DOHH2 (cell line): Measurements from ENCODE around the gene C14orf132.

Experiments used
- H3F3A ChIP-seq: fragments of 200-600 bp; sonication (generic), shearing (Covaris generic); 2 replicates; pipeline ENCODE4 v1.6.0; 2016; ENCODE audit warnings: antibody characterized with exemption, mild to moderate bottlenecking; ENCODE audit not compliant: control insufficient read depth, insufficient read depth
- H3K27ac ChIP-seq: fragments of 200-600 bp; sonication (generic); 2 replicates; pipeline ENCODE4 v1.5.1; 2014; ENCODE audit warnings: low read depth, mild to moderate bottlenecking, low read length, moderate library complexity
- H3K27me3 ChIP-seq: fragments of 200-600 bp; sonication (generic); 2 replicates; pipeline ENCODE4 v1.6.1; 2014; ENCODE audit warnings: mild to moderate bottlenecking, low read length, mixed read lengths; ENCODE audit not compliant: control insufficient read depth
- H3K36me3 ChIP-seq: fragments of 200-600 bp; sonication (generic); 2 replicates; pipeline ENCODE4 v1.6.1; 2014; ENCODE audit warnings: mild to moderate bottlenecking, low read length, moderate library complexity, mixed read lengths; ENCODE audit not compliant: control insufficient read depth
- H3K4me1 ChIP-seq: fragments of 200-600 bp; sonication (generic); 2 replicates; pipeline ENCODE4 v1.6.1; 2014; ENCODE audit warnings: mild to moderate bottlenecking, low read length, mixed read lengths; ENCODE audit not compliant: control insufficient read depth
- H3K4me2 ChIP-seq: fragments of 200-600 bp; sonication (generic); 2 replicates; pipeline ENCODE4 v1.6.0; 2014; ENCODE audit warnings: mild to moderate bottlenecking, low read length, moderate library complexity
- H3K4me3 ChIP-seq: fragments of 200-600 bp; sonication (generic); 2 replicates; pipeline ENCODE4 v1.5.1; 2014; ENCODE audit warnings: mild to moderate bottlenecking, low read length, mixed read lengths
- H3K79me2 ChIP-seq: fragments of 200-600 bp; sonication (generic); 2 replicates; pipeline ENCODE4 v1.6.1; 2014; ENCODE audit warnings: mild to moderate bottlenecking, low read length, mixed read lengths; ENCODE audit not compliant: control insufficient read depth
- H3K9me2 ChIP-seq: fragments of 200-600 bp; sonication (generic); replicated peaks from 2 replicates; pipeline ENCODE4 v1.6.1; 2014; ENCODE audit warnings: mild to moderate bottlenecking, low read length, mixed read lengths; ENCODE audit not compliant: control insufficient read depth
- H3K9me3 ChIP-seq: fragments of 200-600 bp; sonication (generic); 2 replicates; pipeline ENCODE4 v1.6.1; 2014; ENCODE audit warnings: antibody characterized with exemption, low read length, mixed read lengths; ENCODE audit not compliant: control insufficient read depth, insufficient read depth
- H4K20me1 ChIP-seq: fragments of 200-600 bp; sonication (generic); 2 replicates; pipeline ENCODE4 v1.6.0; 2014; ENCODE audit warnings: low read depth, mild to moderate bottlenecking, antibody characterized with exemption, low read length, moderate library complexity; ENCODE audit not compliant: control insufficient read depth, insufficient read depth
- EZH2phosphoT487 ChIP-seq: fragments of 200-600 bp; sonication (generic); IDR thresholded peaks from 2 replicates; pipeline ENCODE4 v1.6.1; 2017; ENCODE audit warnings: borderline replicate concordance, mild to moderate bottlenecking, antibody characterized with exemption, low read length, moderate library complexity, mixed read lengths
- TF ChIP-seq, protein P1 (sequence below): fragments of 200-600 bp; sonication (generic); IDR thresholded peaks from one replicate; pipeline ENCODE4 v1.5.1; 2014; ENCODE audit warnings: antibody characterized with exemption, mild to moderate bottlenecking, low read depth, low read length; ENCODE audit not compliant: poor library complexity, severe bottlenecking

C14orf132 gene

GRCh38 chr14:96090441-96091148 lies 51.4 kb downstream of the C14orf132 start:
- no peaks in the 10 kb centered on the region for H3K27me3 ChIP-seq
- H3K9me2 ChIP-seq: no peaks in the 10 kb centered on the region
- H3K4me2 ChIP-seq: no peak overlapping the region
- no peak overlapping the region for H3K27ac ChIP-seq
- no peaks in the 10 kb centered on the region for H3K36me3 ChIP-seq
- no peaks in the 10 kb centered on the region for H3F3A ChIP-seq
- H3K9me3 ChIP-seq: no peaks in the 10 kb centered on the region
- no peaks in the 10 kb centered on the region for H3K4me1 ChIP-seq
- H3K79me2 ChIP-seq: no peaks in the 10 kb centered on the region
- TF ChIP-seq, protein P1, sequence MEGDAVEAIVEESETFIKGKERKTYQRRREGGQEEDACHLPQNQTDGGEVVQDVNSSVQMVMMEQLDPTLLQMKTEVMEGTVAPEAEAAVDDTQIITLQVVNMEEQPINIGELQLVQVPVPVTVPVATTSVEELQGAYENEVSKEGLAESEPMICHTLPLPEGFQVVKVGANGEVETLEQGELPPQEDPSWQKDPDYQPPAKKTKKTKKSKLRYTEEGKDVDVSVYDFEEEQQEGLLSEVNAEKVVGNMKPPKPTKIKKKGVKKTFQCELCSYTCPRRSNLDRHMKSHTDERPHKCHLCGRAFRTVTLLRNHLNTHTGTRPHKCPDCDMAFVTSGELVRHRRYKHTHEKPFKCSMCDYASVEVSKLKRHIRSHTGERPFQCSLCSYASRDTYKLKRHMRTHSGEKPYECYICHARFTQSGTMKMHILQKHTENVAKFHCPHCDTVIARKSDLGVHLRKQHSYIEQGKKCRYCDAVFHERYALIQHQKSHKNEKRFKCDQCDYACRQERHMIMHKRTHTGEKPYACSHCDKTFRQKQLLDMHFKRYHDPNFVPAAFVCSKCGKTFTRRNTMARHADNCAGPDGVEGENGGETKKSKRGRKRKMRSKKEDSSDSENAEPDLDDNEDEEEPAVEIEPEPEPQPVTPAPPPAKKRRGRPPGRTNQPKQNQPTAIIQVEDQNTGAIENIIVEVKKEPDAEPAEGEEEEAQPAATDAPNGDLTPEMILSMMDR: no peak
- no peak for TF ChIP-seq EZH2phosphoT487
- no peaks in the 10 kb centered on the region for H4K20me1 ChIP-seq
- H3K4me3 ChIP-seq: no peak overlapping the region

GRCh38 chr14:96091149-96091693 lies 52.1 kb downstream of the C14orf132 start:
- H3K27me3 ChIP-seq: no peaks in the 10 kb centered on the region
- H3K4me2 ChIP-seq: no peak overlapping the region
- H3K9me3 ChIP-seq: no peaks in the 10 kb centered on the region
- no peak overlapping the region for H3K4me3 ChIP-seq
- no peaks in the 10 kb centered on the region for H4K20me1 ChIP-seq
- no peaks in the 10 kb centered on the region for H3K36me3 ChIP-seq
- H3K9me2 ChIP-seq: no peaks in the 10 kb centered on the region
- H3K27ac ChIP-seq: no peak overlapping the region
- H3K79me2 ChIP-seq: no peaks in the 10 kb centered on the region
- H3F3A ChIP-seq: no peaks in the 10 kb centered on the region
- H3K4me1 ChIP-seq: no peaks in the 10 kb centered on the region
- TF ChIP-seq, protein P1: no peak
- TF ChIP-seq EZH2phosphoT487: no peak

DNA sequence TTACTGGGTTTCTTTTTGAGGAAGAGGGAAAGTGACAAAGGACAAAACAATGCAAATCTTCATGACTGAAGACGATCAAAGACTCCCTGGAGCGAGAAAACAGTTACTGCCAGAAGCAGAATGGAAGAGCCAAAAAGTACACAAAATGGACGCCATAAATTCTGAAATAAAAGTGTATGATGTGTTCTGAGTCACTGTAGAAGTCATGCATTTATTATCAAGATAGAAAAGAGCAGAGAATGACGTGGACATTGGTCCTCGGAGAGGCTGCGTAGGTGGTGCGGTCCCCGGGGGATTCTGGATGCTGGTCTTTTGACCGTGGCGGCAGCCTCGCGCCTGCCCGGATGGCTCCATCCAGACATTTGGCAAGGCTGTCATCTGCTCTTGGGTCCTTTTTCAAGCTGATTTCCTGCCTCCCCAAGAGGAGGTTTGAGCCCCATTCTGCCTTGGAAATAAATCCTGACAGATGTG lies 52.8 kb downstream of the C14orf132 start:
- Histone ChIP-seq H3K27me3 (no peaks in the 10 kb centered on the region), H3K4me2 (no peak overlapping the region), H3K9me2 (no peaks in the 10 kb centered on the region), H4K20me1 (no peaks in the 10 kb centered on the region), H3K79me2 (no peaks in the 10 kb centered on the region), H3K4me1 (no peaks in the 10 kb centered on the region), H3K9me3 (no peaks in the 10 kb centered on the region), H3K4me3 (no peak overlapping the region), H3K27ac (no peak overlapping the region), H3K36me3 (no peaks in the 10 kb centered on the region), H3F3A (no peaks in the 10 kb centered on the region)
- TF ChIP-seq EZH2phosphoT487: no peak
- TF ChIP-seq, protein P1: no peak
